ENCODE data around the gene OR10J5. TPM values are rescaled to one million over a fixed set of nuclear protein-coding genes. Genes with fewer than 3 reads are reported as not detected.

OR10J5 gene
- total RNA-seq, 1 donor = not detected

GRCh38 chr1:159493354-159493753, 42.5 kb downstream of the OR10J5 start:
- DNase-seq (ENCODE audit: insufficient read length, low spot score, missing footprints) = no peak
- Histone ChIP-seq H3K4me1 (ENCODE audit: insufficient read depth, low read length) (peaks cover 13% of the 10 kb centered on the region), H3K27me3 (ENCODE audit: insufficient read depth, low read length) (no peaks in the 10 kb centered on the region), H4K20me1 (ENCODE audit: insufficient read depth, low read length) (no peaks in the 10 kb centered on the region), H3K4me3 (ENCODE audit: insufficient read depth, low read length) (no peak overlapping the region), H2AFZ (ENCODE audit: low read length) (no peak overlapping the region), H3K79me2 (ENCODE audit: insufficient read depth, low read length) (no peaks in the 10 kb centered on the region), H3K4me2 (ENCODE audit: insufficient read depth, low read length) (no peak overlapping the region), H3K27ac (ENCODE audit: low read depth, low read length) (peak overlapping the region; percentile 77), H3K36me3 (ENCODE audit: insufficient read depth, low read length) (no peaks in the 10 kb centered on the region), H3K9me3 (ENCODE audit: low read depth, low read length) (no peaks in the 10 kb centered on the region)
- TF ChIP-seq CTCF (IDR thresholded peaks at IDR 0.05; ENCODE audit: extremely low read depth, low read depth, low read length) = no peak

GRCh38 chr1:159492575-159493323, 43.1 kb downstream of the OR10J5 start:
- Histone ChIP-seq H3K79me2 (ENCODE audit: insufficient read depth, low read length) (no peaks in the 10 kb centered on the region), H3K36me3 (ENCODE audit: insufficient read depth, low read length) (no peaks in the 10 kb centered on the region), H4K20me1 (ENCODE audit: insufficient read depth, low read length) (no peaks in the 10 kb centered on the region), H3K27me3 (ENCODE audit: insufficient read depth, low read length) (no peaks in the 10 kb centered on the region), H3K4me3 (ENCODE audit: insufficient read depth, low read length) (no peak overlapping the region), H3K4me1 (ENCODE audit: insufficient read depth, low read length) (peaks cover 13% of the 10 kb centered on the region), H2AFZ (ENCODE audit: low read length) (no peak overlapping the region), H3K4me2 (ENCODE audit: insufficient read depth, low read length) (no peak overlapping the region), H3K27ac (ENCODE audit: low read depth, low read length) (peak overlapping the region; percentile 77), H3K9me3 (ENCODE audit: low read depth, low read length) (no peaks in the 10 kb centered on the region)
- no peak for TF ChIP-seq CTCF (IDR thresholded peaks at IDR 0.05; ENCODE audit: extremely low read depth, low read depth, low read length)
- DNase-seq (ENCODE audit: insufficient read length, low spot score, missing footprints) = peak; percentile 74

Other genes with a start within 250 kb of the OR10J5 start
- not detected in 2 replicates for gene FCER1A, start 233.7 kb downstream of the OR10J5 start, total RNA-seq
- not detected in 2 replicates for gene OR10J4, start 103.8 kb downstream of the OR10J5 start, total RNA-seq
- not detected in 2 replicates for gene OR10J1, start 96.3 kb downstream of the OR10J5 start, total RNA-seq
- not detected in 2 replicates for gene APCS, start 51.8 kb upstream of the OR10J5 start, total RNA-seq
- gene CRP, start 178.6 kb upstream of the OR10J5 start, total RNA-seq = not detected in 2 replicates
- 13.8 and 15.9 TPM in 2 replicates for gene DUSP23, start 245.0 kb upstream of the OR10J5 start, total RNA-seq